GM12801 (cell line): ENCODE data around the gene RGS6.

Experiments used
- TF ChIP-seq, protein P1 (sequence below): IDR thresholded peaks from one replicate; pipeline ENCODE4 v1.5.1; 2011; ENCODE audit warnings: control low read depth; ENCODE audit not compliant: insufficient read length; ENCODE audit errors: extremely low read depth

The RGS6 gene

DNA sequence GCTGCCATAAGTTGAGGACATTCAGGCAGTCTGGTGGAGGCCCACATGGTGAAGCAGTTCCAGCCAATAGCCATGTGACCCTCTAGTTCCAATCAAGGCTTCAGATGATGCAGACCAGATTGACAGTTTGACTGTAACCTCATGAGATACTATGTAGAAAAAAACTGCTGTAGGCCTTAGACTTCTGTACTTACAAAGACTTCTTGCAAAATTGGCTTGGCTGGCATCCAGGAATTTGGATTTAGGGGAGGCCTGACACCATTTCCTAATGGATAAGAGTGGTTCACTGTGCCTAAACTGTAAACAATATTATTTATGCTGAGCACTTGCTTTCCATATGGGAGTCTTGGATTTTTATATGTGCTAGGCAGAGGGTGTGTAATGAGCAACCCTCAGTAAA, 76.4 kb downstream of the RGS6 start:
- TF ChIP-seq, protein P1, sequence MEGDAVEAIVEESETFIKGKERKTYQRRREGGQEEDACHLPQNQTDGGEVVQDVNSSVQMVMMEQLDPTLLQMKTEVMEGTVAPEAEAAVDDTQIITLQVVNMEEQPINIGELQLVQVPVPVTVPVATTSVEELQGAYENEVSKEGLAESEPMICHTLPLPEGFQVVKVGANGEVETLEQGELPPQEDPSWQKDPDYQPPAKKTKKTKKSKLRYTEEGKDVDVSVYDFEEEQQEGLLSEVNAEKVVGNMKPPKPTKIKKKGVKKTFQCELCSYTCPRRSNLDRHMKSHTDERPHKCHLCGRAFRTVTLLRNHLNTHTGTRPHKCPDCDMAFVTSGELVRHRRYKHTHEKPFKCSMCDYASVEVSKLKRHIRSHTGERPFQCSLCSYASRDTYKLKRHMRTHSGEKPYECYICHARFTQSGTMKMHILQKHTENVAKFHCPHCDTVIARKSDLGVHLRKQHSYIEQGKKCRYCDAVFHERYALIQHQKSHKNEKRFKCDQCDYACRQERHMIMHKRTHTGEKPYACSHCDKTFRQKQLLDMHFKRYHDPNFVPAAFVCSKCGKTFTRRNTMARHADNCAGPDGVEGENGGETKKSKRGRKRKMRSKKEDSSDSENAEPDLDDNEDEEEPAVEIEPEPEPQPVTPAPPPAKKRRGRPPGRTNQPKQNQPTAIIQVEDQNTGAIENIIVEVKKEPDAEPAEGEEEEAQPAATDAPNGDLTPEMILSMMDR = no peak

DNA sequence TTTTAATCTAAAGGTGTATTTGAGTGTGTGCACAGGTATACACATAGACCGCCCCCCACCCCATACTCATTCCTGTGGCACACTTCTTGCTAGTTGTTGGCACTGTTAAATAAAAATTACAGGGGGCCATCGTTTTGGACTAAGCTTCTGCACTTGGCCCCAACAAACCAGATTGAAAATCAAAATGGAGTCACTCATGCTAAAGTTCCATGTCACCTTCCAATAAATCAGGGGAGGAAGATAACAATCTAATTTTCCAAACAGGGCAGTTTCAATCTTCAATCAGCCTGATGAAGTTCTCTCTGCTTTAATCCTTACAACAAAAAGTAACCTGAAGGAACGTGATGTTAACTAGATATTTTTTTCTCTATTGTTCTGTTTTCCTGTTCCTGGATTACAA, 78.2 kb downstream of the RGS6 start:
- TF ChIP-seq, protein P1 = no peak

DNA sequence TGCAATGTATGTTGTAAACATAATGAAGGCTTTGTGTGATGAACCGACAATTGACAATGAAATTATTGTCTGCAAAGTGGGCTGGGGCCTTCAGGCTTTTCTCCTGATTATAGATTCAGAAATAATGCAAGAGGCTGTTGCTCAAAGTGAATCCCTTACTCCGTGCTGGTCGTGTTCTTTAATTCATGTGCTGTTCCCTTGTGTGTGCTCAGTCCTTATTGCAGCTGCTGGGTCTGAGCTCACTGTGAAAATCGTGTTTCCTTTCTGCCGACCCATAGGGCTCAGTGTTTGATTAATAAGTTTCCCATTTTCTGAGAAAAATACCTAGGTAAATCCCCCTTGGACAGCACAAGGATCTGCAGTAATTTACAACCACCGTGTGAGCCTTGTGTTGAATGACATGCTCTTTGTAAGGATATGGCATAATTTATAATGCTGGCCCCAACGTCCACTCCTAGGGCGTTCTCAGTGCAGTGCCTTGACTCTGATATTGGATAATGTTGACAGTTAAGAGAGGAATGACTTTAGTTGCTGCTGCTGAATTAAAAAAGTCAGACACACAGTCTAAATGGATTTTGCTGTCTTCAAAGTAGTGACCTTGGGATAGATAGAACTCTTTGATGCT, 81.6 kb downstream of the RGS6 start:
- TF ChIP-seq, protein P1 = no peak

DNA sequence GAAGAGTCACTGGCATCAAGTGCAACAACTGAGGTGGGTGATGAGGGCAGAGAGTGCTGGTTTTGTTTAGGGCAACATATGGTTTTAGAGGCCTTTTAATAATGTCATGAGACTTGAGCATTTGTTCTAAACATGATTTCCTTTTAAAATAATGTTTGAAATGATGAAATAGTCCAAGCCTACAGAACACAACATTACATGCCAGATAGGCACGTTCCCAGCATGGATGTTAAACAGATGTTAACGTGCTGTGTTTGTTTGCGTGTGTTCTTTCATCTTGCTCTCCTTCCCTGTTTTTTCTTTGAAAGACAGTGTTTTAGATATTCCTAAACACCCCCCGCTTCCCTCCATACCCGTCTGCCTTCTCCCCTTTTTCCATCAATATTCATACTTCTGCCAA, 82.3 kb downstream of the RGS6 start:
- TF ChIP-seq, protein P1 = no peak

DNA sequence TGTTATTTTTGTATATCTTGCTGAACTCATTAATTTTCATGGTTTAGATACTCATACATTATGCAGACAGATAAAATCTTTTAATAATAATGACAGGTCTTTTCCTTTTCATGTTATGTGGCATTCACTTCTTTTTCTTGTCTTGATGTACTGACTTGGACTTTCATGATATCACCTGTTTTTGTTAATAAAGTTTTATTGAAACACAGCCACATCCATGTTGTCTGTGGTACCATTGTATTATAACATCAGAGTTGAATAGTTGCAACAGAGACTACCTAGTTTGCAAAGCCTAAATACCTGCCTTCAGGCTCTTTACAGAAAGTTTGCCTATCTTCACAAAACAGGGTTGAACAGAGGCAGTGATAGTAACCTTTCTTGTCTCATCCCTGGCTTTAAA, 85.1 kb downstream of the RGS6 start:
- TF ChIP-seq, protein P1 = no peak

DNA sequence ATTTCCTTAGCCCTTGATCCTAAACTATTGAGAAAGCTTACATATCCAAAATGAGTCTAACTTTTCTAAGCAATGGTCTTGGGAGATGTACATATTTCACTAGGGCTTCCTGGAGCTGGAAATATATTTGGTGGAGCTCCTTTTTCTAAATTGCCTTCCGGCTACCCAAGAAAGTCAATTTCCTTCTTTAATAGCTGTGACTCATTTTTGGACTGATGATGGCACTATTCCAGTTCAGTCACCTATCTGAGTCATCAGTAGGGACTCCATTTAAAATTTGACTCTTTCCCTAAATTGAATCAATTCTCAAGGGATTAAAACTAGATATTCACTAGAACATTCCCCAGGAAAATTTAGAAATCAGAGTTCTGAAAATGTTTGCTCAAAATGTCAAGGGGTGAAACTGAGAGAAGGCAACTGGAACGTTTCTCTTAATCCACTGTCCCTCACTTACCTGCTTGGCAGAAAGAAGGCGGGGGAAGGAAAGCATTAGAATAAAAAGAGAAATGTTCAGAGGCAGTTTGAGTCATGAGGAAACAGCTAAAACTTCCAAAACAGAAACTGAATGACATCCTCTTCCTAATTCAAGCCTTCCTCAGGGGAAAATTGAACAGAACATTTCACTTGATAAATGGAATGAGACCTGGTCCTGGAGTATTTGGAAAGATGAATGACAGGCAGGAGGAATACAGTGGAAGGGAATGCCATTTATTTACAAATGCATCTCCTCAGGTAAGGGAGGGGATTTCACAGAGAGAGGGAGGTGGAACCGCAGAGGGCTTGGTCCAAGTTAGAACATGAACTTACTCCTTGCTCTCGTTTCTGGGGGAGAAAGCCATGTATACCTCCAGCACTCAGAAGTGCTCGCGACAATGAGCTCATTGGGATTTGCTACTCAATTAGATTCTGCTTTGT, 91.2 kb downstream of the RGS6 start:
- TF ChIP-seq, protein P1 = no peak

DNA sequence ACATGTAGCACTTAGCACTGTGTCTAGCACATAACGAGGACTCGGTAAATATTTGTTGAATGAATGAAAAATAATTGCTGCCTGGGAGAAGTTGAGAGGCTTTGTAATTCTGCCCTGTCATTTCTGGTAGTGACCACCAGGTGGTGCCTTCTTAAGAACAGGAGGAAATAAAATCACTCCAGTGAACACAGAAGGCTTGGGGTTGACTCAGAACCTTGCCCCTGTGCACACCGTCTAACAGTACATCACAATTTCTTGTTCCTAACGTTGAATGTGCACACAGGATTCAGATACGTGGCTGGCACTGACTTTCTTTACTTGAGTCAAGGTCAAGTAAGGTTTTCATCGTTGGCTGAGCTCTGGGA, 91.8 kb downstream of the RGS6 start:
- TF ChIP-seq, protein P1 = no peak
